Body of pancreas (tissue), 4 donors: ENCODE results near the gene ARID5B. TPM values are rescaled to one million over a fixed set of nuclear protein-coding genes. Genes with fewer than 3 reads are reported as not detected.
"Not testable (repeated sequence)": the region's sequence is repeated elsewhere in the genome, so short reads cannot be mapped to it uniquely, and the experiment has no call there.

Source experiments
- ATAC-seq: fragments of 150-250 bp; one replicate; pipeline ENCODE4 v1.9.1; 2016
- DNase-seq, 4 donors: peaks; one replicate each; pipeline ENCODE4 v3.0.0-alpha.2; 2019
- H3K27ac ChIP-seq, 4 donors: fragments of 200-600 bp; sonication (generic); 1 replicate in 3 of 4; 2 replicates in 1 of 4; pipeline versions ENCODE4 v1.5.1 to v1.6.1; 2016 to 2019; ENCODE audit warnings: mild to moderate bottlenecking in 1 of 4, mixed read lengths in 1 of 4, moderate library complexity in 1 of 4
- H3K27me3 ChIP-seq, 2 donors: fragments of 200-600 bp; sonication (generic); one replicate each; pipeline ENCODE4 v1.6.0; 2016; ENCODE audit warnings: mild to moderate bottlenecking in 1 of 2
- H3K36me3 ChIP-seq, 2 donors: fragments of 200-600 bp; sonication (generic); replicated peaks in 1 of 2; 2 replicates each; pipeline ENCODE4 v1.5.1; 2016; ENCODE audit warnings: low read depth in 2 of 2; ENCODE audit not compliant: insufficient read depth in 1 of 2
- H3K4me1 ChIP-seq: fragments of 200-600 bp; sonication (generic); one replicate; pipeline ENCODE4 v1.6.0; 2016
- H3K4me3 ChIP-seq, 2 donors: fragments of 200-600 bp; sonication (generic); 1 replicate in 1 of 2; 2 replicates in 1 of 2; pipeline ENCODE4 v1.5.1; 2016 to 2019
- H3K9me3 ChIP-seq, 3 donors: fragments of 200-600 bp; sonication (generic); 1 replicate in 2 of 3; 2 replicates in 1 of 3; pipeline ENCODE4 v1.5.1; 2016
- POLR2A ChIP-seq, 3 donors: fragments of 450-650 bp; IDR thresholded peaks; one replicate each; pipeline ENCODE4 v1.6.1; 2016; ENCODE audit warnings: antibody characterized with exemption in 3 of 3, mild to moderate bottlenecking in 2 of 3
- WGBS, 2 donors: methylation state at CpG; one replicate each; pipeline ENCODE4 v1.1.5; 2017; 5-methylcytosine and 5-hydroxymethylcytosine counted together
- intact Hi-C: fragments of 100-400 bp; cut with DNase I; formaldehyde crosslinking; loops from one replicate; pipeline ENCODE4 v1.15.1; 2023
- total RNA-seq, 2 donors: library from RNA; depleted of rRNA; stranded (reverse); fragments of >200 nt; gene quantifications; one replicate each; pipeline ENCODE4 v1.1.0, GENCODE V29; 2016
- TF ChIP-seq, protein P1 (sequence below), 7 experiments: fragments of 450-650 bp in 4 of 7; fragments of 200-600 bp in 3 of 7; sonication (generic) in 3 of 7; IDR thresholded peaks; one replicate each; pipeline ENCODE4 v1.5.1; 2016 to 2019; ENCODE audit warnings: antibody characterized with exemption in 7 of 7

ARID5B gene
- total RNA-seq, 2 donors from 2014 or later, result 16.1 to 17.1 TPM

DNA sequence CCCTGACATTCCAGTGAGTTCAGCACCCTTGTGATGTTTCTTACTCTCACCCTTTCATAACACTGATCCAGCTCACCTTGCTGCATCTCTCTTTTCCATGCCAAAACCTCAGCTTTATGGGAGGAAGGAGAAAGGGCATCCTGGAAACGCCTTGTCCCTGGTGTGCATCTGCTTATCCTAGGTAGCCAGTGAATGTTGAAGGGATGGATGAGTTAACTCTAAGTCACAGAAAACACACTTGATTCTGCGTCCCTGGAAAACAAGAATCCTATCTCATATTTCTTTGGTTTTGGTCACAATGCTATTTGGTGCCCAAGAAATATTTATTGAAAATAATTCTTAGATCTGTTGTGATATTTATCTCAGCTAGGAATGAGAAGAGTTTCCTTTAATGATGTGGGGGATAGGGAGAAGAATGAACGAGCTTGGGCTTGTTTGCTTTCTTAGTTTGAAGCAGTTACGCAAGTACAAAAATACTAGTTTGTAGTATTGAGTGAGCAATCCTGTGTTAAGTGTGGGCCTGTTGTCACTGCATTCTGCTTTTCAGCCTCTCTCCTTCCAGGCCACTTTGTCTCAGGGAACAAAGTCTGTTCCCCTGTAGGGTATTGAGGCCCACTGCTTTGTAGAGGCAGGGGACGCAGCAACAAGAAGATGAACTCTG is 126.5 kb downstream of the ARID5B start:
- no peaks in the 10 kb centered on the region for H3K9me3 ChIP-seq
- no peak overlapping the region for H3K27ac ChIP-seq
- peaks cover 5% of the 10 kb centered on the region for H3K4me1 ChIP-seq
- WGBS, 2 donors, result 90% methylated on average over 5 of the region's 5 CpGs
- TF ChIP-seq, protein P1, sequence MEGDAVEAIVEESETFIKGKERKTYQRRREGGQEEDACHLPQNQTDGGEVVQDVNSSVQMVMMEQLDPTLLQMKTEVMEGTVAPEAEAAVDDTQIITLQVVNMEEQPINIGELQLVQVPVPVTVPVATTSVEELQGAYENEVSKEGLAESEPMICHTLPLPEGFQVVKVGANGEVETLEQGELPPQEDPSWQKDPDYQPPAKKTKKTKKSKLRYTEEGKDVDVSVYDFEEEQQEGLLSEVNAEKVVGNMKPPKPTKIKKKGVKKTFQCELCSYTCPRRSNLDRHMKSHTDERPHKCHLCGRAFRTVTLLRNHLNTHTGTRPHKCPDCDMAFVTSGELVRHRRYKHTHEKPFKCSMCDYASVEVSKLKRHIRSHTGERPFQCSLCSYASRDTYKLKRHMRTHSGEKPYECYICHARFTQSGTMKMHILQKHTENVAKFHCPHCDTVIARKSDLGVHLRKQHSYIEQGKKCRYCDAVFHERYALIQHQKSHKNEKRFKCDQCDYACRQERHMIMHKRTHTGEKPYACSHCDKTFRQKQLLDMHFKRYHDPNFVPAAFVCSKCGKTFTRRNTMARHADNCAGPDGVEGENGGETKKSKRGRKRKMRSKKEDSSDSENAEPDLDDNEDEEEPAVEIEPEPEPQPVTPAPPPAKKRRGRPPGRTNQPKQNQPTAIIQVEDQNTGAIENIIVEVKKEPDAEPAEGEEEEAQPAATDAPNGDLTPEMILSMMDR (IDR thresholded peaks at IDR 0.05), result no peak
- TF ChIP-seq POLR2A (IDR thresholded peaks at IDR 0.05), result no peak
- DNase-seq, result no peak
- no peaks in the 10 kb centered on the region for H3K27me3 ChIP-seq
- no peak overlapping the region for H3K4me3 ChIP-seq
- intact Hi-C loops, result no loop called here
- no peak for ATAC-seq
- H3K36me3 ChIP-seq, result no peaks in the 10 kb centered on the region

DNA sequence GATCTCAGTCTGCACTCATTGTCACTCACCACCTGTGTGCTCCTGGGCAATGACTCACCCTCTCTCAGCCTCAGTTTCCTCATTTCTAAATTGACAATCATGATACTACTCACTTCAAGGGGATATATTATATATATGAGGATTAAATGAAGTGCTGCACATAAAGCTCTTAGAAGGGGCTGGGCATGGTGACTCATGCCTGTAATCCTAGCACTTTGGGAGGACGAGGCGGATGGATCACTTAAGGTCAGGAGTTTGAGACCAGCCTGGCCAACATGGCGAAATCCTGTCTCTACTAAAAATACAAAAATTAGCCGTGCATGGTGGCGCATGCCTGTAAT is 127.0 kb downstream of the ARID5B start:
- 92 to 99% methylated on average over 5 of the region's 5 CpGs for WGBS, 2 donors
- H3K36me3 ChIP-seq, H3K27ac ChIP-seq, DNase-seq, H3K27me3 ChIP-seq, ATAC-seq, H3K4me1 ChIP-seq, intact Hi-C loops, H3K4me3 ChIP-seq, H3K9me3 ChIP-seq: not testable (repeated sequence)

- no peak overlapping the region for H3K4me3 ChIP-seq
- H3K4me1 ChIP-seq, result peaks cover under 1% of the 10 kb centered on the region
- H3K27ac ChIP-seq, result no peak overlapping the region
- H3K27me3 ChIP-seq, result no peaks in the 10 kb centered on the region
- ATAC-seq (no peak), DNase-seq (no peak)
- WGBS, 2 donors, result 72 to 80% methylated on average over 2 of the region's 2 CpGs
- no peaks in the 10 kb centered on the region for H3K36me3 ChIP-seq
- no peak for TF ChIP-seq POLR2A (IDR thresholded peaks at IDR 0.05)
- TF ChIP-seq, protein P1 (IDR thresholded peaks at IDR 0.05), result no peak
- no peaks in the 10 kb centered on the region for H3K9me3 ChIP-seq
- intact Hi-C loops, result no loop called here
Observed at GRCh38 chr10:62029401-62029800, 127.9 kb downstream of the ARID5B start.

DNA sequence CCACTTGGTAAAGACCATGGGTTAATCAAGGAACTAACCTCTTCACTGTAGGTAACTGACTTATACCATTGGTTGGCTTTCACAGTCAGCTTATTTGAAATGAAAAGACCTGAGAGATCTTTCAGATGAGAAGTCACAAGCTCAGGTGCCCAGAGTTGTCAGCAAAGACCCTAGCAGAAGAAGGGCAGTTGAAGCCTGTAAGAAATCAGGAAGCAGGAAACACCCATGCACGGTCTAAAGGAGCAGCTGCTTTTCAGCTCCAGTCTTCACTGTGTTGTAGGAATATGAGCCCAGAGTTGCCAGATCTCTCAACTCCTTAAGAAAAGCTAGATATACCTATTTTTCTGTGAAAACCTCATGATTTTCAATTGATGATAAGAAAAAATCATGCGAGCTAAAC is 130.0 kb downstream of the ARID5B start:
- H3K9me3 ChIP-seq, result no peaks in the 10 kb centered on the region
- no peaks in the 10 kb centered on the region for H3K27me3 ChIP-seq
- no peak overlapping the region for H3K4me3 ChIP-seq
- H3K36me3 ChIP-seq, result no peaks in the 10 kb centered on the region
- ATAC-seq, result no peak
- H3K27ac ChIP-seq, result no peak overlapping the region
- intact Hi-C loops, result loop anchor here (10.0 kb wide), 1 partner anchor 223 kb away; no protein-coding TSS in a partner anchor
- no peak for DNase-seq
- TF ChIP-seq, protein P1 (IDR thresholded peaks at IDR 0.05), result no peak
- no peak for TF ChIP-seq POLR2A (IDR thresholded peaks at IDR 0.05)
- H3K4me1 ChIP-seq, result no peaks in the 10 kb centered on the region
- 79 to 84% methylated on average over 2 of the region's 2 CpGs for WGBS, 2 donors

DNA sequence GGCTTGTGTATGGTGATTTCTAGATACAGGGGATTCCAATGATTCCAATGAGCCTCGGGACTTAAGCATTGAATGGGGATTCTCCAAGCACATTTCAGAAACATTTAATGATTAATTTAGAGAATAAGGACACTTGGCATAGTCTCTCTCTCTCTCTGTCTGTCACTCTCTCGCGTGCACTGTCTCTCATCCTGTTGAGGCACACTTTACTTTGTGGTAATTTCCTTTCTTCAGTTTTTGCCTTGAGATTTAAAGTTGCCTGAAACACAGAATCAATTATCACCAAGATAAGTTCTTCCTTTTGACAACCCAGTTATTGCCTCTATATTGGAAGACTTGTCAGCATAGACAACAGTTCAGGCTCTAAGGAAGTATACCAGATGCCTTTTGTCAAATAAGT is 131.6 kb downstream of the ARID5B start:
- ATAC-seq (no peak), DNase-seq (no peak)
- Histone ChIP-seq H3K27ac (no peak overlapping the region), H3K4me3 (no peak overlapping the region), H3K27me3 (no peaks in the 10 kb centered on the region), H3K36me3 (no peaks in the 10 kb centered on the region), H3K4me1 (peaks cover 8% of the 10 kb centered on the region), H3K9me3 (no peaks in the 10 kb centered on the region)
- intact Hi-C loops, result loop anchor here (10.0 kb wide), 1 partner anchor 222 kb away; no protein-coding TSS in a partner anchor
- TF ChIP-seq, protein P1 (IDR thresholded peaks at IDR 0.05), result no peak
- no peak for TF ChIP-seq POLR2A (IDR thresholded peaks at IDR 0.05)
- 88 to 93% methylated on average over 3 of the region's 3 CpGs for WGBS, 2 donors
